Measurements from ENCODE around the gene ANKRD61. TPM values are rescaled to one million over a fixed set of nuclear protein-coding genes. Genes with fewer than 3 reads are reported as not detected.
"Not testable (repeated sequence)": the region's sequence is repeated elsewhere in the genome, so short reads cannot be mapped to it uniquely, and the experiment has no call there.

Gene ANKRD61
- total RNA-seq: 0.07 TPM in 2 replicates

- no peak for DNase-seq (ENCODE audit: low read depth, low spot score)
Observed at GRCh38 chr7:6030988-6031387, at the start of gene ANKRD61. Gene ANKRD61, plus strand, starts transcription at chr7:6031376. Its CDS starts 0 bp downstream, at chr7:6031376.

GRCh38 chr7:5987061-5987460, 44.1 kb upstream of the ANKRD61 start:
- DNase-seq (ENCODE audit: low read depth, low spot score): not testable (repeated sequence)

GRCh38 chr7:5997210-5997808, 33.9 kb upstream of the ANKRD61 start:
- peak; percentile 19 for DNase-seq (ENCODE audit: low read depth, low spot score)

GRCh38 chr7:6007386-6007785, 23.8 kb upstream of the ANKRD61 start:
- no peak for DNase-seq (ENCODE audit: low read depth, low spot score)

- not testable (repeated sequence) for DNase-seq (ENCODE audit: low read depth, low spot score)
Observed at GRCh38 chr7:6007835-6008590, 23.2 kb upstream of the ANKRD61 start.

GRCh38 chr7:6008668-6009611, 22.2 kb upstream of the ANKRD61 start, which contains the start of the genes AIMP2 and PMS2:
Gene AIMP2, plus strand, starts transcription at chr7:6009272. Its CDS starts 92 bp downstream, at chr7:6009364.
Gene PMS2, minus strand, starts transcription at chr7:6009049. Its CDS starts 30 bp downstream, at chr7:6009019.
- DNase-seq (ENCODE audit: low read depth, low spot score): peak; percentile 96

- DNase-seq (ENCODE audit: low read depth, low spot score): not testable (repeated sequence)
Observed at GRCh38 chr7:6010370-6010769, 20.8 kb upstream of the ANKRD61 start.

GRCh38 chr7:6011541-6011940, 19.6 kb upstream of the ANKRD61 start:
- DNase-seq (ENCODE audit: low read depth, low spot score): no peak

- DNase-seq (ENCODE audit: low read depth, low spot score): no peak
Observed at GRCh38 chr7:6012355-6013104, 18.6 kb upstream of the ANKRD61 start.

GRCh38 chr7:6015917-6016652, 15.1 kb upstream of the ANKRD61 start:
- no peak for DNase-seq (ENCODE audit: low read depth, low spot score)

GRCh38 chr7:6016653-6016966, 14.6 kb upstream of the ANKRD61 start:
- DNase-seq (ENCODE audit: low read depth, low spot score): no peak

GRCh38 chr7:6020371-6021286, 10.5 kb upstream of the ANKRD61 start:
- no peak for DNase-seq (ENCODE audit: low read depth, low spot score)

- no peak for DNase-seq (ENCODE audit: low read depth, low spot score)
Observed at GRCh38 chr7:6022707-6023106, 8.5 kb upstream of the ANKRD61 start.

- DNase-seq (ENCODE audit: low read depth, low spot score): no peak
Observed at GRCh38 chr7:6023974-6024435, 7.2 kb upstream of the ANKRD61 start.

- no peak for DNase-seq (ENCODE audit: low read depth, low spot score)
Observed at GRCh38 chr7:6026011-6026819, 5.0 kb upstream of the ANKRD61 start.

- DNase-seq (ENCODE audit: low read depth, low spot score): no peak
Observed at GRCh38 chr7:6026820-6027311, 4.3 kb upstream of the ANKRD61 start.

GRCh38 chr7:6027806-6028365, 3.3 kb upstream of the ANKRD61 start:
- no peak for DNase-seq (ENCODE audit: low read depth, low spot score)

- no peak for DNase-seq (ENCODE audit: low read depth, low spot score)
Observed at GRCh38 chr7:6028563-6028962, 2.6 kb upstream of the ANKRD61 start.
